Neural progenitor cell (in vitro differentiated cells): ENCODE results near the gene DOK3. TPM values are rescaled to one million over a fixed set of nuclear protein-coding genes. Genes with fewer than 3 reads are reported as not detected.

Source experiments
- DNase-seq: peaks from one replicate; pipeline ENCODE4 v3.0.0-alpha.2; 2016; ENCODE audit warnings: low spot score
- H2AFZ ChIP-seq: fragments of 200-600 bp; sonication (generic); replicated peaks from 2 replicates; pipeline ENCODE4 v1.6.1; 2016; ENCODE audit warnings: antibody characterized with exemption
- H3F3A ChIP-seq: fragments of 200-600 bp; sonication (generic); 2 replicates; pipeline ENCODE4 v1.6.1; 2016; ENCODE audit warnings: antibody characterized with exemption, low read depth
- H3K27ac ChIP-seq: fragments of 200-600 bp; sonication (generic); 2 replicates; pipeline ENCODE4 v1.5.1; 2016; ENCODE audit warnings: mild to moderate bottlenecking
- H3K27me3 ChIP-seq: fragments of 200-600 bp; sonication (generic); 2 replicates; pipeline ENCODE4 v1.6.1; 2016; ENCODE audit warnings: mild to moderate bottlenecking, moderate library complexity
- H3K36me3 ChIP-seq: fragments of 200-600 bp; sonication (generic); 2 replicates; pipeline ENCODE4 v1.5.1; 2016
- H3K4me1 ChIP-seq: fragments of 200-600 bp; sonication (generic); 2 replicates; pipeline ENCODE4 v1.6.1; 2016; ENCODE audit warnings: mixed run types
- H3K4me2 ChIP-seq: fragments of 200-600 bp; sonication (generic); 2 replicates; pipeline ENCODE4 v1.6.1; 2016
- H3K4me3 ChIP-seq: fragments of 200-600 bp; sonication (generic); 2 replicates; pipeline ENCODE4 v1.5.1; 2016
- H3K79me2 ChIP-seq: fragments of 200-600 bp; sonication (generic); 2 replicates; pipeline ENCODE4 v1.6.1; 2016; ENCODE audit warnings: low read depth
- H3K9ac ChIP-seq: fragments of 200-600 bp; sonication (generic); 2 replicates; pipeline ENCODE4 v1.6.1; 2016
- H3K9me3 ChIP-seq: fragments of 200-600 bp; sonication (generic); 2 replicates; pipeline ENCODE4 v1.5.1; 2016; ENCODE audit warnings: low read depth
- H4K20me1 ChIP-seq: fragments of 200-600 bp; sonication (generic); 2 replicates; pipeline ENCODE4 v1.6.1; 2016; ENCODE audit warnings: low read depth
- H3K27ac Mint-ChIP-seq: 3 replicates; pipeline ENCODE4 v1.8.0; 2021; ENCODE audit warnings: mixed read lengths
- H3K27me3 Mint-ChIP-seq: 2 replicates; pipeline ENCODE4 v1.8.0; 2022; ENCODE audit warnings: low read depth, mild to moderate bottlenecking, inconsistent platforms, moderate library complexity, mixed read lengths; ENCODE audit not compliant: insufficient read depth
- H3K36me3 Mint-ChIP-seq: 3 replicates; pipeline ENCODE4 v1.8.0; 2021; ENCODE audit warnings: mixed read lengths
- H3K4me1 Mint-ChIP-seq: 3 replicates; pipeline ENCODE4 v1.8.0; 2021; ENCODE audit warnings: mixed read lengths
- H3K4me3 Mint-ChIP-seq: 3 replicates; pipeline ENCODE4 v1.8.0; 2021; ENCODE audit warnings: mild to moderate bottlenecking, moderate library complexity, mixed read lengths
- H3K9me3 Mint-ChIP-seq: 3 replicates; pipeline ENCODE4 v1.8.0; 2020; ENCODE audit warnings: mixed read lengths
- CTCF ChIP-seq: fragments of 200-600 bp; sonication (generic); IDR thresholded peaks from 2 replicates; pipeline ENCODE4 v1.5.1; 2017; ENCODE audit warnings: antibody characterized with exemption, mild to moderate bottlenecking
- EZH2 ChIP-seq: fragments of 200-600 bp; sonication (generic); IDR thresholded peaks from 2 replicates; pipeline ENCODE4 v1.6.1; 2017; ENCODE audit warnings: antibody characterized with exemption, mild to moderate bottlenecking, moderate library complexity
- EZH2phosphoT487 ChIP-seq: fragments of 200-600 bp; sonication (generic); IDR thresholded peaks from 2 replicates; pipeline ENCODE4 v1.6.1; 2017; ENCODE audit warnings: antibody characterized with exemption
- total RNA-seq: library from RNA; depleted of rRNA; stranded (reverse); fragments of >200 nt; gene quantifications from 2 replicates; pipeline ENCODE4 v1.2.3, GENCODE V29; 2015; ENCODE audit warnings: low replicate concordance

The DOK3 gene
- total RNA-seq, 1 donor from 2014 or later, result 0.54 TPM

GRCh38 chr5:177526791-177527190, 17.2 kb upstream of the DOK3 start:
- H3K36me3 ChIP-seq, result no peaks in the 10 kb centered on the region
- H3K4me1 Mint-ChIP-seq, result no peaks in the 10 kb centered on the region
- no peaks in the 10 kb centered on the region for H3K79me2 ChIP-seq
- no peak overlapping the region for H3K27ac ChIP-seq
- no peak overlapping the region for H2AFZ ChIP-seq
- H3K27me3 ChIP-seq, result no peaks in the 10 kb centered on the region
- no peaks in the 10 kb centered on the region for H3F3A ChIP-seq
- no peaks in the 10 kb centered on the region for H3K9me3 ChIP-seq
- H4K20me1 ChIP-seq, result peaks cover 20% of the 10 kb centered on the region
- H3K4me1 ChIP-seq, result no peaks in the 10 kb centered on the region
- H3K36me3 Mint-ChIP-seq, result peaks cover 14% of the 10 kb centered on the region
- H3K4me3 ChIP-seq, result no peak overlapping the region
- H3K9me3 Mint-ChIP-seq, result no peaks in the 10 kb centered on the region
- H3K4me3 Mint-ChIP-seq, result no peak overlapping the region
- no peak overlapping the region for H3K27ac Mint-ChIP-seq
- no peak overlapping the region for H3K9ac ChIP-seq
- no peaks in the 10 kb centered on the region for H3K27me3 Mint-ChIP-seq
- DNase-seq, result no peak
- no peak overlapping the region for H3K4me2 ChIP-seq
- TF ChIP-seq EZH2phosphoT487, result no peak
- TF ChIP-seq EZH2, result no peak
- TF ChIP-seq CTCF, result no peak

GRCh38 chr5:177526191-177526590, 16.6 kb upstream of the DOK3 start:
- Histone ChIP-seq H3K36me3 (no peaks in the 10 kb centered on the region), H3K9ac (no peak overlapping the region), H3K4me2 (no peak overlapping the region), H3K4me1 (no peaks in the 10 kb centered on the region), H3K79me2 (no peaks in the 10 kb centered on the region), H2AFZ (no peak overlapping the region), H3F3A (no peaks in the 10 kb centered on the region), H3K9me3 (no peaks in the 10 kb centered on the region), H3K4me3 (no peak overlapping the region), H4K20me1 (peaks cover 20% of the 10 kb centered on the region), H3K27ac (no peak overlapping the region), H3K27me3 (no peaks in the 10 kb centered on the region)
- Mint-ChIP-seq H3K4me3 (no peak overlapping the region), H3K4me1 (no peaks in the 10 kb centered on the region), H3K9me3 (no peaks in the 10 kb centered on the region), H3K36me3 (peaks cover 18% of the 10 kb centered on the region), H3K27ac (no peak overlapping the region), H3K27me3 (no peaks in the 10 kb centered on the region)
- no peak for DNase-seq
- no peak for TF ChIP-seq EZH2phosphoT487
- TF ChIP-seq CTCF, result no peak
- TF ChIP-seq EZH2, result no peak

- no peak for DNase-seq
- H3K4me3 Mint-ChIP-seq, result no peak overlapping the region
Observed at GRCh38 chr5:177524941-177525655, 15.5 kb upstream of the DOK3 start.

More at GRCh38 chr5:177524941-177525655, 15.5 kb upstream of the DOK3 start:
- H3F3A ChIP-seq, result peaks cover 3% of the 10 kb centered on the region
- H3K27ac ChIP-seq, result no peak overlapping the region
- no peak overlapping the region for H3K9ac ChIP-seq
- no peak overlapping the region for H3K4me3 ChIP-seq
- Mint-ChIP-seq H3K27ac (no peak overlapping the region), H3K9me3 (no peaks in the 10 kb centered on the region), H3K4me1 (no peaks in the 10 kb centered on the region), H3K36me3 (peaks cover 19% of the 10 kb centered on the region), H3K27me3 (no peaks in the 10 kb centered on the region)
- no peak overlapping the region for H2AFZ ChIP-seq
- no peaks in the 10 kb centered on the region for H3K9me3 ChIP-seq
- H3K27me3 ChIP-seq, result no peaks in the 10 kb centered on the region
- TF ChIP-seq CTCF, result no peak
- no peak for TF ChIP-seq EZH2
- TF ChIP-seq EZH2phosphoT487, result no peak
- no peak overlapping the region for H3K4me2 ChIP-seq
- no peaks in the 10 kb centered on the region for H3K79me2 ChIP-seq
- H4K20me1 ChIP-seq, result peaks cover 14% of the 10 kb centered on the region
- no peaks in the 10 kb centered on the region for H3K36me3 ChIP-seq
- no peaks in the 10 kb centered on the region for H3K4me1 ChIP-seq
